ELR (cell line): ENCODE measurements around the gene ADIRF.
"Not testable (repeated sequence)": the region's sequence is repeated elsewhere in the genome, so short reads cannot be mapped to it uniquely, and the experiment has no call there.

Source experiments
- DNase-seq: peaks from one replicate; pipeline ENCODE4 v3.0.0-alpha.2; 2015; ENCODE audit warnings: low read depth

ADIRF gene

GRCh38 chr10:86968271-86968993 lies at the start of gene ADIRF:
Gene ADIRF (plus strand): TSS chr10:86968482. CDS start chr10:86968545, 63 bp downstream.
- DNase-seq: peak; percentile 47

GRCh38 chr10:86922553-86922961 lies 45.7 kb upstream of the ADIRF start:
- DNase-seq: no peak

- DNase-seq: no peak
Measured at GRCh38 chr10:86929468-86930380, 38.6 kb upstream of the ADIRF start.

- DNase-seq: no peak
Measured at GRCh38 chr10:86931872-86932271, 36.4 kb upstream of the ADIRF start.

- no peak for DNase-seq
Measured at GRCh38 chr10:86932674-86933073, 35.6 kb upstream of the ADIRF start.

GRCh38 chr10:86934162-86934711 lies 34.0 kb upstream of the ADIRF start:
- DNase-seq: not testable (repeated sequence)

GRCh38 chr10:86936661-86937501 lies 31.4 kb upstream of the ADIRF start:
- peak; percentile 55 for DNase-seq

GRCh38 chr10:86937502-86938154 lies 30.7 kb upstream of the ADIRF start:
- DNase-seq: no peak

- no peak for DNase-seq
Measured at GRCh38 chr10:86938260-86938659, 30.0 kb upstream of the ADIRF start.

- not testable (repeated sequence) for DNase-seq
Measured at GRCh38 chr10:86940076-86940475, 28.2 kb upstream of the ADIRF start.

GRCh38 chr10:86940677-86941076 lies 27.6 kb upstream of the ADIRF start:
- DNase-seq: no peak

- no peak for DNase-seq
Measured at GRCh38 chr10:86941426-86941825, 26.9 kb upstream of the ADIRF start.

GRCh38 chr10:86941991-86942421 lies 26.3 kb upstream of the ADIRF start:
- DNase-seq: no peak

- no peak for DNase-seq
Measured at GRCh38 chr10:86942441-86943315, 25.6 kb upstream of the ADIRF start.

- no peak for DNase-seq
Measured at GRCh38 chr10:86943316-86944030, 24.8 kb upstream of the ADIRF start.

GRCh38 chr10:86944031-86944419 lies 24.3 kb upstream of the ADIRF start:
- DNase-seq: no peak

- peak; percentile 59 for DNase-seq
Measured at GRCh38 chr10:86944471-86944870, 23.8 kb upstream of the ADIRF start.

- no peak for DNase-seq
Measured at GRCh38 chr10:86944907-86945306, 23.4 kb upstream of the ADIRF start.

- peak; percentile 52 for DNase-seq
Measured at GRCh38 chr10:86945361-86946212, 22.7 kb upstream of the ADIRF start.
